ENCODE measurements around the gene DPP9. TPM values are rescaled to one million over a fixed set of nuclear protein-coding genes. Genes with fewer than 3 reads are reported as not detected.

The DPP9 gene
- polyA plus RNA-seq, 4 donors = 37.1 to 59.5 (median 43.3) TPM

DNA sequence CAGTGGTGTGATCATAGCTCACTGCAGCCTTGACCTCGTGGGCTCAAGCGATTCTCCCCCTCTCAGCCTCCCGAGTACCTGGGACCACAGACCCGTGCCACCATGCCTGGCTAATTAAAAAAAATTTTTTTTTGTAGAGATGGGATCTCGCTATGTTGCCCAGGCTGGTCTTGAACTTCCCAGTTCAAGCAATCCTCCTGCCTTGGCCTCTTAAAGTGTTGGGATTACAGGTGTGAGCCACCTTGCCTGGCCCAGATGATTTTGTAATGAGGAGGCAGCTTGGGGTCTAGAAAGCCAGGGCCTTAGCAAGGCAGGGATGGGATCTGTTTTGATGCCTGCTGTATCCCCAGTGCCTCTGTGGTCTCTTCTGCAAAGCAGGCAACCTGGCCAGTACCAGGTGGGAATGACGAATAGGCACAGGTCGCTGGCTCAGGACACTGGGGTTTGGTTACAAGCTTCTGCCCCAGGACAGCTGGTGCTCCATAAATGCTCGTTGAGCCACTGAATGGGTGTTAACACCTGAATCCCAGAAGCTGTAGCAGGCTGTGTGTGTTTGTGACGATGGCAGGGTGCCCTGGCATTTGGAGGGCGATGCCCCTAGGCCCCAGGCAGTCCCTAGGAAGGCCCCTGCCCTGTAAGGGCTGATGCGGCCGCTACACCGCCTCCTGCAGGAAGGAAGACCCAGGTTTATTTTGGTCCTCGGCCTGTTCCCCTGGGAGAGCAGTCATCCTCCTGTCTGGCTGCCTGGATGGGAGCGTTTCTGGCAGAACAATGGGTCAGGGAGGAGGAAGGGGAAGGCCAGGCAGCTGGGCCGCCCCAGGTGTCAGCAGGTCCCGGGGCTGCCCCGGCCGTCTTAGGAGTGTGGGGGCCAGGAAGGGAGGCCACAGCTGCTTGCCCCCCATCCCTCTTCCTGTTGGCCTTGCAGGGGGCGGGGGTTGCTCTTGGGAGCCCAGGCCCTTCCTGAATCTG lies 75.7 kb downstream of the DPP9 start:
- H3K27ac ChIP-seq (ENCODE audit: low read depth in 1 of 3, low read length in 2 of 3) = peak overlapping the region in 1 of 3 donors; percentile 39
- H3K4me3 ChIP-seq (ENCODE audit: low read depth in 1 of 3, low read length in 3 of 3) = no peak overlapping the region
- FAIRE-seq (no peak), DNase-seq (no peak)
- no peaks in the 10 kb centered on the region for H3K4me1 ChIP-seq (ENCODE audit: control insufficient read depth in 3 of 3, insufficient read depth in 2 of 3, low read depth in 1 of 3, low read length in 2 of 3)
- WGBS, 3 donors = 64 to 87% (median 80%) methylated on average over 17 to 20 of the region's 20 CpGs
- no peaks in the 10 kb centered on the region for H3K9me3 ChIP-seq (ENCODE audit: control insufficient read depth in 2 of 2, insufficient read depth in 1 of 2, low read depth in 1 of 2, low read length in 1 of 2)
- H3K36me3 ChIP-seq (ENCODE audit: control insufficient read depth in 3 of 3, insufficient read depth in 2 of 3, low read depth in 1 of 3, low read length in 3 of 3) = peaks cover 0 to 69% (median 0%) of the 10 kb centered on the region in 3 donors
- no peaks in the 10 kb centered on the region for H3K27me3 ChIP-seq (ENCODE audit: control insufficient read depth in 3 of 3, insufficient read depth in 3 of 3, low read length in 3 of 3)

DNA sequence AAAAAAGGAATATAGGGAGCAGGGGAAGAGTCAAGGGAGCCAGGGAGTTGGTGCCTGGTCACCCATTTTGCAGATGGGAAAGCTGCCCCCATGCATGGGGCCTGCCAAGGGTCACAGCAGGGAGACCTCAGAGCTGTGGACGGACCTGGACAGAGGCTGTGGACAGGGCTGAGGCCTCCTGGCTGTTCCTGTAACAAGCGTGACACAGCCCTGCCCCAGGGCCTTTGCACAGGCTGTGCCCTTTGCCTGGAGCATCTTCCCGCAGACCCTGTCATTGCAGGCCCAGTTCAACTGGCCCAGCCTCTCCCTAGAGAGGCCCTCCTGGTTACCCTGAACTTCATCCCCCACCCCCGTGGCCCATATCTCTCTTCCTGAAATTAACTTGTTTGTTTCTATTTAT lies 77.9 kb downstream of the DPP9 start:
- Histone ChIP-seq H3K4me3 (ENCODE audit: low read depth in 1 of 3, low read length in 3 of 3) (no peak overlapping the region), H3K27me3 (ENCODE audit: control insufficient read depth in 3 of 3, insufficient read depth in 3 of 3, low read length in 3 of 3) (no peaks in the 10 kb centered on the region), H3K9me3 (ENCODE audit: control insufficient read depth in 2 of 2, insufficient read depth in 1 of 2, low read depth in 1 of 2, low read length in 1 of 2) (no peaks in the 10 kb centered on the region), H3K4me1 (ENCODE audit: control insufficient read depth in 3 of 3, insufficient read depth in 2 of 3, low read depth in 1 of 3, low read length in 2 of 3) (peaks cover 0 to 7% (median 0%) of the 10 kb centered on the region in 3 donors), H3K36me3 (ENCODE audit: control insufficient read depth in 3 of 3, insufficient read depth in 2 of 3, low read depth in 1 of 3, low read length in 3 of 3) (peaks cover 0 to 59% (median 0%) of the 10 kb centered on the region in 3 donors), H3K27ac (ENCODE audit: low read depth in 1 of 3, low read length in 2 of 3) (no peak overlapping the region)
- 66 to 90% (median 80%) methylated on average over 4 of the region's 4 CpGs for WGBS, 3 donors
- no peak for DNase-seq
- FAIRE-seq = no peak

DNA sequence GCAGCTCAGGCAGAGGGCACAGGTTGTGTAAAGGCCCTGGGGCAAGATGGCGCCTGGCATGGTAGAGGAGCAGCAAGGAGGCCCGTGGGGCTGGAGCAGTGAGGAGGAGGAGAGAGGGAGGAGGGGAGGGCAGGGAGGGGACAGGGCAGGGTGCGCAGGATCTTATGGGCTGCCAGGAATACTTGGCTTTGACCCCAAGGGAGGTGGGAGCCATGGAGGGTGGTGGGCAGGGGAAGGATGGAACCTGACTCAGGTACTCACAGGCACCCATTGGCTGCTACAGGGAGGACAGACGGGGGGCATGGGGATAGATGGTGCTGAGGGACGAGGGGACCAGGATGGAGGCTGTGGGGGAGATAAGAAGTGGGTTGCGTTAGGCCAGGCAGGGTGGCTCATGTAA lies 81.0 kb downstream of the DPP9 start:
- no peak for FAIRE-seq
- Histone ChIP-seq H3K27ac (ENCODE audit: low read depth in 1 of 3, low read length in 2 of 3) (no peak overlapping the region), H3K4me1 (ENCODE audit: control insufficient read depth in 3 of 3, insufficient read depth in 2 of 3, low read depth in 1 of 3, low read length in 2 of 3) (peaks cover 0 to 22% (median 0%) of the 10 kb centered on the region in 3 donors), H3K9me3 (ENCODE audit: control insufficient read depth in 2 of 2, insufficient read depth in 1 of 2, low read depth in 1 of 2, low read length in 1 of 2) (no peaks in the 10 kb centered on the region), H3K4me3 (ENCODE audit: low read depth in 1 of 3, low read length in 3 of 3) (no peak overlapping the region), H3K36me3 (ENCODE audit: control insufficient read depth in 3 of 3, insufficient read depth in 2 of 3, low read depth in 1 of 3, low read length in 3 of 3) (peaks cover 0 to 34% (median 0%) of the 10 kb centered on the region in 3 donors), H3K27me3 (ENCODE audit: control insufficient read depth in 3 of 3, insufficient read depth in 3 of 3, low read length in 3 of 3) (no peaks in the 10 kb centered on the region)
- no peak for DNase-seq
- WGBS, 3 donors = 92 to 97% (median 93%) methylated on average over 6 of the region's 6 CpGs

DNA sequence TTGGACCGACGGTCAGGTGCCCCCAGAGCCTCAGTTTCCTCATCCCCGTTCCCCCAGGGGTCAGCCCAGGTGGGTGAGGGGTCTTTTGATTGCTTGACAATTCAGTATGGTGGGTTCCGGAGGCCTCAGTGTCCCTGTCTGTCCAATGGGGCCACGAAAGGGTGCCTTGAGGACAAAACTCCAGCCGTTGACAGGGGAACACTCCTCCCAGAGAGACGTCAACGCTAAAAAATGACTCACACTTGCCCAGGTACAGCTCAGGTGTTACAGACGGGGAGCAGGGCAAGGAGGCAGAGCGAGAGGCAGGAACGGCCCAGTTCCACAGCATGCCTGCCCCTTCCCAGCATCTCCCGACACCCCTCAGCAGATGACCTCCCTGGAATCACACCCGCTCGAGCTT lies 82.5 kb downstream of the DPP9 start:
- WGBS, 3 donors = 47 to 75% (median 58%) methylated on average over 14 of the region's 14 CpGs
- Histone ChIP-seq H3K27ac (ENCODE audit: low read depth in 1 of 3, low read length in 2 of 3) (peak overlapping the region in 1 of 3 donors; percentile 5), H3K4me3 (ENCODE audit: low read depth in 1 of 3, low read length in 3 of 3) (peak overlapping the region in 2 of 3 donors; percentile 58 to 89), H3K36me3 (ENCODE audit: control insufficient read depth in 3 of 3, insufficient read depth in 2 of 3, low read depth in 1 of 3, low read length in 3 of 3) (peaks cover 0 to 25% (median 0%) of the 10 kb centered on the region in 3 donors), H3K4me1 (ENCODE audit: control insufficient read depth in 3 of 3, insufficient read depth in 2 of 3, low read depth in 1 of 3, low read length in 2 of 3) (peaks cover 0 to 27% (median 0%) of the 10 kb centered on the region in 3 donors), H3K27me3 (ENCODE audit: control insufficient read depth in 3 of 3, insufficient read depth in 3 of 3, low read length in 3 of 3) (peaks cover 0 to 5% (median 0%) of the 10 kb centered on the region in 3 donors), H3K9me3 (ENCODE audit: control insufficient read depth in 2 of 2, insufficient read depth in 1 of 2, low read depth in 1 of 2, low read length in 1 of 2) (no peaks in the 10 kb centered on the region)
- no peak for FAIRE-seq
- peak in 1 of 2 donors; percentile 27 for DNase-seq

DNA sequence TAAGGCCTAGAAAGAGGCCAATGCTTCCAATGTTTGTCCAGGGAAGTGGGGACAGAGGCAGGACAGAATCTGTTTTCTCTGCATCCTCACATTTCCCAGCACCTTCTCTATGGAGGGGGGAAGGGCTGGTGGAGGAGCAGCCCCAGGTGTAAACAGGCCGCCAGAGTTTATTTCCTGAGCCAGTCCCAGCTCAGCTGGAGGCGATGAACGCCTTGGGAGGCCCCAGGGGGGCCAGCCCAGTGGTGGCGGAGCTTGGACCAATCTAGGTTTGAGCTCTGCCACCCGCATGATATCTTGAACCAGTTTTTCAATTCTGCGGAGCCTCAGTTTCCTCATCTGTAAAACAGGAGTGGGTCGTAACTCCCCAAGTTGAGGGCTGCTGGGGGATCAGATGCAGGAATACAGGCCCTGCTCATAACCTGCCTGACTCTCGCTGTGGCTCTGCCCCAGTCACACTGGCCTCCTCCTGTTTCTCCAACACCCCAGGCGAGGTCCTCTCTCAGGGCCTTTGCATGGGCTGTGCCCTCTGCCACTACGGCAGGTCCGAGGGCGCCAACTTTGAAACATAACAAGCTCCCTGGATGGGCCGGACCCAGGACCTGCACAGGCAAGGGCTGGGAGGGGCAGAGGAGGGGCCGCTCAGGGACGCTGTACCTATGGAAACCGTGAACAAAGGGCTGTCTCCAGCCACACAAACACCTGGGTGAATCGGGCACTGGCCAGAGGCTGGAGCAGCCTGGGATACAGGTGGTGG lies 83.2 kb downstream of the DPP9 start:
- H3K27ac ChIP-seq (ENCODE audit: low read depth in 1 of 3, low read length in 2 of 3) = peak overlapping the region in 2 of 3 donors; percentile 5 to 74
- WGBS, 3 donors = 17 to 54% (median 37%) methylated on average over 17 of the region's 17 CpGs
- H3K27me3 ChIP-seq (ENCODE audit: control insufficient read depth in 3 of 3, insufficient read depth in 3 of 3, low read length in 3 of 3) = peaks cover 0 to 11% (median 0%) of the 10 kb centered on the region in 3 donors
- peaks cover 0 to 19% (median 0%) of the 10 kb centered on the region in 3 donors for H3K36me3 ChIP-seq (ENCODE audit: control insufficient read depth in 3 of 3, insufficient read depth in 2 of 3, low read depth in 1 of 3, low read length in 3 of 3)
- H3K9me3 ChIP-seq (ENCODE audit: control insufficient read depth in 2 of 2, insufficient read depth in 1 of 2, low read depth in 1 of 2, low read length in 1 of 2) = no peaks in the 10 kb centered on the region
- peaks cover 0 to 32% (median 0%) of the 10 kb centered on the region in 3 donors for H3K4me1 ChIP-seq (ENCODE audit: control insufficient read depth in 3 of 3, insufficient read depth in 2 of 3, low read depth in 1 of 3, low read length in 2 of 3)
- FAIRE-seq (no peak), DNase-seq (peak; percentile 55 to 63)
- H3K4me3 ChIP-seq (ENCODE audit: low read depth in 1 of 3, low read length in 3 of 3) = peak overlapping the region; percentile 58 to 89 (median 67)

DNA sequence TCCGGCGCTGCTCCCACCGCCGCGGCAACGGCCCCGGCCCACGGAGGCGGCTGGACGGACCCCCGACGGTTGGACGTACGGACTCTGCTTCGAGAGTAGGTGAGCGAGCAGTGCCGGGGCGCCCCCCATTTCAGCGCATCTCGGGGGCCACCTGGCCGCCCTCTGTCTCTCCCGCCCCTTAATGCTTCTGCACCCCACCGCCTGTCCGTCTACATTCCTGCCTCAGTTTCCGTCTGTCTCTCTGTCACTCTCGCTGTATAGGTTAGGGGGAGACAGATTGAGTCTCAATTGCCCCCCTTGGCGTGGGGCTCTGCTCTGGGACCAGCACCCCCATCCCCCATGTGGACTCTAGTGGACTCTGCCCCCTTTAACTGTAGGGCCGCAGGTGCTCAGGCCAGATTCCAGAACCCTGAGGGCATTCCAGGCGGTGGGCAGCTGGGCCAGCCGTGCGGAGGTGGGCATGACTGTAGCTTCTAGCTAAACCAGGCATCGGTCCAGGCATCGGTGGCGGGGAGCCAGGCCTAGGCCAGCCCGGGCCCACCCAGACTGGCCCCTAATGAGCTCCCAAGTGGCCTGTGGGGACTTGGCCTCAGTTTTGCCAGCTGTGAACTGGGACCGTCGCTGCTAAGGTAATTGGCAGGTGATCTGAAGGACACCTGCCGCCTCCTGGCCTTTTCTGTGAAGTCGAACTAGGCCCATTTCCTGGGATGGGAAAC lies 84.0 kb downstream of the DPP9 start:
- WGBS, 3 donors = 2 to 7% (median 7%) methylated on average over 19 to 39 of the region's 39 CpGs
- FAIRE-seq (no peak), DNase-seq (peak in 1 of 2 donors; percentile 52)
- H3K36me3 ChIP-seq (ENCODE audit: control insufficient read depth in 3 of 3, insufficient read depth in 2 of 3, low read depth in 1 of 3, low read length in 3 of 3) = peaks cover 0 to 13% (median 0%) of the 10 kb centered on the region in 3 donors
- H3K4me3 ChIP-seq (ENCODE audit: low read depth in 1 of 3, low read length in 3 of 3) = peak overlapping the region; percentile 58 to 89 (median 67)
- peaks cover 0 to 32% (median 0%) of the 10 kb centered on the region in 3 donors for H3K4me1 ChIP-seq (ENCODE audit: control insufficient read depth in 3 of 3, insufficient read depth in 2 of 3, low read depth in 1 of 3, low read length in 2 of 3)
- H3K9me3 ChIP-seq (ENCODE audit: control insufficient read depth in 2 of 2, insufficient read depth in 1 of 2, low read depth in 1 of 2, low read length in 1 of 2) = no peaks in the 10 kb centered on the region
- H3K27ac ChIP-seq (ENCODE audit: low read depth in 1 of 3, low read length in 2 of 3) = peak overlapping the region; percentile 5 to 74 (median 32)
- peaks cover 0 to 11% (median 0%) of the 10 kb centered on the region in 3 donors for H3K27me3 ChIP-seq (ENCODE audit: control insufficient read depth in 3 of 3, insufficient read depth in 3 of 3, low read length in 3 of 3)

DNA sequence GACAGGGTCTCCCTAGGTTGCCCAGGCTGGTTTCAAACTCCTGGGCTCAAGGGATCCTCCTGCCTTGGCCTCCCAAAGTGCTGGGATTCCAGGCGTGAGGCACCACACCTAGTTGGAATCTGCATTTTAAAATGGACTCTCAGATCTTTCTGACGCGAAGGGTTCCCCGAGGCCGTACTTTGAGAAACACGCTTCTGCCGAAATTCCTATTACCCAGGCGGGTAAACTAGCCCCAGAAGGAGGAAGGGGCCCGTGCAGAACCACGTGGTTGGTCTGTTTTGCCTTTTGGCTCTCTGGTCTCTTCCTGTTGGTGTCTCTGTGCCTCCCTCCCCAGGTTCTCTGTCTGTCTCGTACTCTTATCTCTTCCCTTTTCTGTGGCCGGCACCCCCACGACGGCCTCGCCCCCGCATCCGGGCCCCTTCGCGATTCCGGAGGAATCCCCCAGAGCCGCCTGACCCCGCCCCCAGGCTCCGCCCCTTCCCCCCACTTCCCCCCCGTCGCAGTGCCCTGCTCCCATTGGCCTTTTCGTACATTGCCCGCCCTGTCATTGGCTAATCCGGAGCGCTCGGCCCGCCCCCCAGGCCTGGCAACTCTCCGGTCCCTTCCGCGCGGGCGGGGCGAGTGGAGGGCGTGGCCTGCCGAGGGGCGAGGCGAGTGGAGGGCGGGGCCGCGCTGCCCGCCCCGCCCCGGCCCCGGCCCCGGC lies 84.7 kb downstream of the DPP9 start, which contains the start of gene TNFAIP8L1:
Gene TNFAIP8L1 (plus strand): TSS at position 689 of the 703 bp plus-strand sequence. CDS start 12,354 bp downstream, outside the sequence.
- WGBS, 3 donors = 2 to 3% (median 2%) methylated on average over 34 to 49 of the region's 49 CpGs
- Histone ChIP-seq H3K27me3 (ENCODE audit: control insufficient read depth in 3 of 3, insufficient read depth in 3 of 3, low read length in 3 of 3) (peaks cover 0 to 11% (median 0%) of the 10 kb centered on the region in 3 donors), H3K4me1 (ENCODE audit: control insufficient read depth in 3 of 3, insufficient read depth in 2 of 3, low read depth in 1 of 3, low read length in 2 of 3) (peaks cover 0 to 32% (median 0%) of the 10 kb centered on the region in 3 donors), H3K9me3 (ENCODE audit: control insufficient read depth in 2 of 2, insufficient read depth in 1 of 2, low read depth in 1 of 2, low read length in 1 of 2) (no peaks in the 10 kb centered on the region), H3K27ac (ENCODE audit: low read depth in 1 of 3, low read length in 2 of 3) (peak within 1 kb of the TSS; percentile 41 to 85 (median 63)), H3K36me3 (ENCODE audit: control insufficient read depth in 3 of 3, insufficient read depth in 2 of 3, low read depth in 1 of 3, low read length in 3 of 3) (peaks cover 0 to 11% (median 0%) of the 10 kb centered on the region in 3 donors), H3K4me3 (ENCODE audit: low read depth in 1 of 3, low read length in 3 of 3) (peak within 1 kb of the TSS; percentile 58 to 89 (median 67))
- DNase-seq (peak; percentile 96 to 97), FAIRE-seq (no peak)
